GM19328 (cell line): ENCODE measurements around the gene C4orf33.
"Not testable (repeated sequence)": the region's sequence is repeated elsewhere in the genome, so short reads cannot be mapped to it uniquely, and the experiment has no call there.

Experiments
- ATAC-seq: cut with Tn5 transposase; IDR thresholded peaks from one replicate; pipeline ENCODE4 v1.9.1; 2021; ENCODE audit warnings: mild to moderate bottlenecking, moderate library complexity; ENCODE audit not compliant: unreplicated experiment

Gene C4orf33

DNA sequence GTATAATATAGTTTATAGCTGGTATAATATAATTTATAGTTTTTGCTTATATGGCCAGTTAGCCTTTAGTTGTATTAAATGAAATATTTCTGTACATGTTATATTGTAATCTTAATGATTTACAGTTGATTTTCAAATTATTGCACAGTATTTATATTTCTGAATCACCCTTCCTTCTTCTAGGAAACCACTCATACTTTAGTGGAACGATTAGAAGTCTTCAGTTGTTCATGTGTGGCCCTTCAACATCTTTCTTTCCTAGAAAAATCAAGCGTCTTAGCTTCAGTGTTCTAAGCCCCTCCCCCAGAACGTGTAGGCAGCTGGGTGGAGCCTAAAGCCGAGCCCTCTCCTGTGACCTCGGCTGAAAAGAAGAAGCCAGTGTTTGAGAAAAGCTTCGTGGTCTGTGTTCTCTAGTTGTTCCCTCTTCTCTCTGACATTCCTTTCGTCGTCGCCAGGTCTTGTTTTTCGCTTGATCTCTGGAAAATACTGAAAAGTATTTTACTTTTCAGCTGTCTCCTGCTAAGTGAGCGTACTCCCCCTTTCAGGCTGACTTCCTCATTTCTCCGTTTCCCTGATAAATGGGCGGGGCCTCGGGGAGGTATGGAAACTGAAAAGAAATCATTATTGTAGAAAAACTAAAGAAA, at the start of gene C4orf33:
Gene C4orf33 (plus strand): TSS at position 342 of the 644 bp plus-strand sequence. CDS start 6,459 bp downstream, outside the sequence.
- peak; percentile 37 for ATAC-seq

DNA sequence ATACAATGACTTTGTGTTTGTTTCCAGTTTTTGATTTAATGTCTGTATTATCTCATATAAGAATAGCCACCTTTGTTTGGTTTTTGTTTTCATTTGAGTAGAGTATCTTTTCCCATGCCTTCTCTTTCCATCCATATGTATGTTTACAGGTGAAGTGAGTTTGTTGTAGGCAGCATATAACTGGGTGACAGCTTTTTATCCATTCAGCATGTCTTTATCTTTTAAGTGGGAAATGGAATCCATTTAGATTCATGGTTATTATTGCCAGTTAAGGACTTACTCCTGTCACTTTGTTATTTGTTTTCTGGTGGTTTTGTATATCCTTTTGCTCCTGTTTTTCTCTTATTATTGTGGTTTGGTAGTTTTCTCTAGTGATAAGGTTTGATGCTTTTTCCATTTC, 36.9 kb upstream of the C4orf33 start:
- no peak for ATAC-seq

GRCh38 chr4:129062580-129062979, 33.4 kb upstream of the C4orf33 start:
- no peak for ATAC-seq

- no peak for ATAC-seq
Measured at GRCh38 chr4:129063640-129064039, 32.3 kb upstream of the C4orf33 start.

GRCh38 chr4:129064717-129065116, 31.2 kb upstream of the C4orf33 start:
- ATAC-seq, result no peak

DNA sequence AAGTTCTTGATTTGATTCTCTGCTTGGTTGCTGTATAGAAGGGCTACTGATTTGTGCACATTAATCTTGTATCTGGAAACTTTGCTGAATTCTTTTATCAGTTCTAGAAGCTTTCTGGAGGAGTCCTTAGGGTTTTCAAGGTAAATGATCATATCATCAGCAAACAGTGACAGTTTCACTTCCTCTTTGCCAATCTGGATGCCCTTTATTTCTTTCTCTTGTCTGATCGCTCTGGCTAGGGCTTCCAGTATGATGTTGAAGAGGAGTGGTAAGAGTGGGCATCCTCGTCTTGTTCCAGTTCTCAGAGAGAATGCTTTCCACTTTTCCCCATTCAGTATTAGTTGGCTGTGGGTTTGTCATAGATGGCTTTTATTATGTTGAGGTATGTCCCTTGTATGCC, 26.4 kb upstream of the C4orf33 start:
- not testable (repeated sequence) for ATAC-seq

- ATAC-seq, result no peak
Measured at GRCh38 chr4:129077326-129077725, 18.6 kb upstream of the C4orf33 start.

GRCh38 chr4:129080129-129080528, 15.8 kb upstream of the C4orf33 start:
- no peak for ATAC-seq

DNA sequence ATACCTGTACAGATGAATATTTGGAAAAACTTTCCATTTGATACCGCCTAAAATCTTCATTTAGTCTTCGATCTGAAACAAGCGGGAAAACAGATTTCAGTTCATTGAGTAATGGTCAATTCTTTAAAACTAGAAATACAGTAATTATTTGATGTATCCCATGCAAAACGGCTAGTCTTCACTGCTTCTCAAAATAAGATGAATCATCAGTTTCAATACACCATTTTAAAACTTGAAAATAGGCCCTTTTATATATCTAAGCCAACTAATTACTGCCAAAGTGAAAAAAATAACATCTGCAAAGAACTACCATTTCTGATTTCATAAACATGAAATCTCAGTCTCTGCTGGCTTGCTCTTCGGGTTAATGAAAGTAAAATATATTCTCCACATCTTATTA, 13.7 kb upstream of the C4orf33 start:
- ATAC-seq, result no peak

DNA sequence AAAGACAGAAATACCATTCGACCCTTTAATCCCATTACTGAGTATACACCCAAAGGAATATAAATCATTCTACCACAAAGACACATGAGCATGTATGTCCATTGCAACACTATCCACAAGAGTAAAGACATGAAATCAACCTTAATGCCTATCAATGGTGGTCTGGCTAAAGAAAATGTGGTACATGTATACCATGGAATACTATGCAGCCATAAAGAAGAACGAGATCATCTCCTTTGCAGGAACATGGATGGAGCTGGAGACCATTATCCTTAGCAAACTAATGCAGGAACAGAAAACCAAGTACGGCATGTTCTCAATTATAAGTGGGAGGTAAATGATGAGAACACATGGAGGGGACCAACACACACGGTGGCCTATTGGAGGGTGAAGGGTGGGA, 10.5 kb upstream of the C4orf33 start:
- ATAC-seq, result no peak

DNA sequence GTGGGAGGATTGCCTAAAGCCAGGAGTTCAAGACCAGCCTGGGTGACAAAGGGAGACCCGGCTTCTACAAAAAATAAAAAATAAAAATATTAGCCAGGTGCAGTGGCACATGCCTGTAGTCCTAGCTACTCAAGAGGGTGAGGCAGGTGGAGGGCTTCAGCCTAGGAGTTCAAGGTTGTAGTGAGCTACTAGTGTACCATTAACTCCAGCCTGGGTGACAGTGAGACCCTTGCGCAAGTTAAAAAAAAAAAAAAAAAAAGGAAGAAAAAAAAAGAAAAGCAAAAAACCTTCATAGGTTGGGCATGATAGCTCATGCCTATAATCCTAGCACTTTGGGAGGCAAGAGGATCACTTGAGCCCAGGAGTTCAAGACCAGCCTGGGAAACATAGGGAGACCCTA, 8.4 kb upstream of the C4orf33 start:
- no peak for ATAC-seq

DNA sequence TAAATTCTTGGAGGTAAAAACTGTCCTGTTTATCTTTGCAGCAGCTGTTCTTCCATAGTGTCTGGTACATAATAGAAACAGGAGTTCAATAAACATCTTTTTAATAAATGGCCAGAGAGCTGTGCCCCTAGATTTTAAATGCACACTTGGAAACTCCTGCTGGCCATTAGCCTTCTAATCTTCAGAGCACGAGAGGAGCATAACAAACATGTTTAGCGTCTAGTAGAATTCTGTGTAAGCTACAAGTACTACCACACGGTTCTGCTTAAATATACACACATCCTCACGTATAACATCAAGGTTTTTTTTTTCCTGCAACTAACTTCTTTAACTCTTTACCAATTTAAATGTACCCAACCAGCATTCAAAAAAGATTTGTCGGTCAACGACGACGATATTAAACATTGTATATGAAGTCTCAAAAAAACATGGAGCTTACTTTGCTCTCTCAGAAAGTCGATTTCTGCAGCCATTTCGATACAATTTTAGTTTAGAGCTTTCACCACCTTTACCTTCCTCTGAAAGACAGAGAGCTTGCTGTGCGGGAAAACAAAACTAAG, 3.2 kb upstream of the C4orf33 start:
- no peak for ATAC-seq

DNA sequence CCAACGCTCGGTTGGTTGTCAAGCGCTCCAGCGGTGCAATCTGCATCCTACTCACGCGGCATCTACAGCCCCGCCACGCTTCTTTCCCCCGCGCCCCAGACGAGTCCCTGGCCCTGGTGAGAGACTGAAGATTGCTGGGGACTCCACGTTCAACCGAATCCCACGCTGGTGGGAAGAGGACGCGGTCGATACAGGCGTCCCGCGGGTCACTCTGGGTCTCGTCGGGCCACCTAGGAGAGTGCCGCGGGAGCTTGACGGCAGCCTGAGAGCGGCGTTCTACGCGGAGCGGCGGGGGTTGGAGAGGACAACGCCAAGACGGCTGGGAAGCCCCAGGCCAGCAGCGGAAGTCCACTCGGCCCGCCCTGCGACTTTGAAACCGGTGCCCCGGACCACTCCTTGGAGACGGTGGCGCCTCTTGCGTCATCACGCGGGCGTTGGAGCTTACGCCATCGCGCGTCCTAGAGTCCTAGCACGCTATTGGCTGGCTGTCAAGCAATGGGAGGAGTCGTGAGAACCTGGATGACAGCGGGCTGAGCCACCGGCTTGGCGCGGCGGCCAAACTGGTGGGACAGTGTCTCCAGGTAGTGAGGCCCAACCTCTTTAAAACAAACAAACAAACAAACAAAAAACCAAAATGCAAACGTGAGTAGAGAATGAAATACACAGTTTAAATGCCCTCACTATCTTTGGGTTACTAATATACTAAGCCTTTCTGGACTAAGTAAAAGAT, 2.6 kb upstream of the C4orf33 start, which contains the start of gene SCLT1:
Gene SCLT1 (minus strand): TSS at position 349 of the 730 bp plus-strand sequence. CDS start 436 bp downstream, outside the sequence.
- ATAC-seq, result peak; percentile 97

DNA sequence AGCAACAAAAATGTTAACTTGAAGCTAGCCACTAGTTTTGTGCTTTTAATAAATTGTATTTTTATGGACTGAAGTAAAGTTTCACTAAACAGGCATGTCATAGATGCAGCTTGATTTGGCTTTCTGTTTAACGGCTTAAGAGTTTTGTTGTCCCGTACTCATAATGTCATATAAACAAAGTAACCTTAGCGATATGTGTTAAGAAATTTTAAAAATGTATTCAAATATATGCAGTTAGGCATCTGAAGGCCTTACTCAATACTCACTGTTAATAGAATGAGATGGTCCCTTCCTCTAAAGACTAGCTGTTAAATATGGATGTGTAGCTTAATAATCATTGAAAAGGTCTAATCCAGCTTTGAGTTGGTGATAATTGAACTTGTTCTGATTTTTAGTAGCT, 1.6 kb upstream of the C4orf33 start:
- no peak for ATAC-seq

GRCh38 chr4:129098531-129099001, 2.6 kb downstream of the C4orf33 start:
- no peak for ATAC-seq

GRCh38 chr4:129109965-129110824, 14.2 kb downstream of the C4orf33 start:
- no peak for ATAC-seq

DNA sequence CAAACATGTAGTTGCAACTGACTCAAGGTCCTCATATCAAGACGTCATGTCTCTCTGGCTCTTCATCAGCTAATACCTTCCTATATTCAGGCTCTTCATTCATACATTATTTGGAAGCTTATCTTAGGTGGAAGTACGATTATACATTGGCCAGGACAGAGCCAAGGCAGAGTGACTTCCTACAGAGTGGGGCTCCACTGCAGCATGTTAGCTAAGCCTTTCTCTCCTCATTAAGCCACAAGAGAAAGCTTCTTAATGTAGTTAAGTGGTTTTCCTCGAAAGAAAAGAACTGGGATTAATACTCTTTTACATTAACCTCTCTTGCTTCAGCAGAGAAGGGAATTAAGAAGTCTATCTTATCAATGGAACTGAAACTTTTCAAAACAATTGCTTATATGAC, 15.0 kb downstream of the C4orf33 start:
- no peak for ATAC-seq

DNA sequence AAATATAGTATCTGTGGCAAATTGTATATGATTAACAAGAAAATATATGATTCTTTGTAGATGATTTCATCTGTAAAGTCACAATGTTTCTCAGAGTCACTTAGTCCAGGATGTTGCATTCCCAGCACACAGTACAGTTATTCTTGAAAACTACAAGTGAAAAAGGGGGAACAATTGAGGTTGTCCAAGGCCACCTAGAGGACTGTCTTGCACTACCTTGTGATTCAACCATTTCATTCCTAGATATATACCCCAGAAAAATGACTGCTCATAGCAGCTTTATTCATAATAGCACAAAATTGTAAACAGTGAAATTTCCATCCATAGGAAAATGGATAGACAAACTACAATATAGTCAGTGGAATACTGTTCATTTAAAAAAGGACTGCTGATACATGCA, 16.0 kb downstream of the C4orf33 start:
- no peak for ATAC-seq

DNA sequence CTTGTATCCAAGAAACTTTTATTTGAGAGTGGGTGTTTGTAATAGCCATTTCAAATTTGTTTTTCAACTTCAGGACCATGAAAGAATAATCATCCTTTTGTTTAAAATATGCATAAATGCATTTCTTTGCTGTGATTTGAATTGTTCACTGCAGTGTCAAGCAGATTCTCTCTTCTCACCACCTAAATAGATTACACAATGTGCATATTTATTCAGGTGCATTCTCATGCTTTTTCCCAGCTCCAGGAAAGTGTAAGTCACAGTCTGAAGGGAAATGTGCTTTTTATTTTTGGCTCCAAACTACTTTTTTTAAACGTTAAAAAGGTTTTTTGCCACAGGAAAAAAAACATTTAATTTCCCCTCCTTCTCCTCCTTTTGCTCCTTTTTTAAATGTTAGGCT, 17.5 kb downstream of the C4orf33 start:
- ATAC-seq, result no peak

GRCh38 chr4:129113919-129114318, 18.0 kb downstream of the C4orf33 start:
- no peak for ATAC-seq

GRCh38 chr4:129117705-129118104, 21.8 kb downstream of the C4orf33 start:
- no peak for ATAC-seq
